H1 (cell line): ENCODE measurements around the gene PCDH9. TPM values are rescaled to one million over a fixed set of nuclear protein-coding genes. Genes with fewer than 3 reads are reported as not detected.

ENCODE experiments used
- CTCF ChIA-PET: fragments of 300-600 bp; sonication (Branson Sonifier 250); formaldehyde crosslinking; loops from one replicate; lab custom pipeline; 2021; ENCODE audit not compliant: partially characterized antibody; lab: Charles Lee
- POLR2A ChIA-PET: fragments of 300-600 bp; sonication (Branson Sonifier 250); formaldehyde crosslinking; loops from one replicate; lab custom pipeline; 2021; ENCODE audit warnings: inconsistent platforms; ENCODE audit not compliant: partially characterized antibody; lab: Charles Lee
- DNase-seq, 2 experiments: peaks; one replicate each; pipeline versions ENCODE4 v3.0.0 to v3.0.0-alpha.2; 2010 to 2022; ENCODE audit warnings: low spot score in 2 of 2, low read depth in 1 of 2, mixed read lengths in 1 of 2
- FAIRE-seq: peaks from 2 replicates; lab custom pipeline; 2011; peaks lifted over from hg19 to GRCh38; lab: Jason Lieb, UNC
- H2AFZ ChIP-seq: 2 replicates; pipeline ENCODE4 v1.8.1; 2012; ENCODE audit warnings: low read length, inconsistent platforms
- H2AK5ac ChIP-seq: 2 replicates; pipeline ENCODE4 v1.6.1; 2013; ENCODE audit warnings: low read depth, low read length
- H2BK120ac ChIP-seq: replicated peaks from 2 replicates; pipeline ENCODE3; 2013; ENCODE audit warnings: low read depth, low read length, inconsistent platforms
- H2BK12ac ChIP-seq: 2 replicates; pipeline ENCODE4 v1.6.1; 2013; ENCODE audit warnings: low read depth, low read length
- H2BK15ac ChIP-seq: 2 replicates; pipeline ENCODE4 v1.6.1; 2013; ENCODE audit warnings: low read length
- H2BK20ac ChIP-seq: 2 replicates; pipeline ENCODE4 v1.6.1; 2013; ENCODE audit warnings: low read length
- H2BK5ac ChIP-seq: 2 replicates; pipeline ENCODE4 v1.6.1; 2013; ENCODE audit warnings: low read depth, low read length
- H3K14ac ChIP-seq: 2 replicates; pipeline ENCODE4 v1.6.1; 2013; ENCODE audit warnings: inconsistent platforms; ENCODE audit not compliant: insufficient read length
- H3K18ac ChIP-seq: 2 replicates; pipeline ENCODE4 v1.6.1; 2013; ENCODE audit warnings: low read length; ENCODE audit errors: extremely low read depth
- H3K23ac ChIP-seq: 2 replicates; pipeline ENCODE4 v1.6.1; 2013; ENCODE audit warnings: inconsistent platforms; ENCODE audit not compliant: insufficient read length
- H3K23me2 ChIP-seq: 2 replicates; pipeline ENCODE4 v1.6.1; 2013; ENCODE audit warnings: low read depth, low read length
- H3K27ac ChIP-seq: 2 replicates; pipeline ENCODE4 v1.6.1; 2011; ENCODE audit warnings: low read depth, low read length, inconsistent platforms
- H3K27me3 ChIP-seq, 4 experiments: replicated peaks in 1 of 4; 1 replicate in 1 of 4; 2 replicates in 3 of 4; pipeline versions ENCODE4 v1.6.1 to v1.8.1; 2011 to 2013; ENCODE audit warnings: low read length in 3 of 4, mild to moderate bottlenecking in 3 of 4, inconsistent platforms in 2 of 4, mixed read lengths in 2 of 4, moderate library complexity in 1 of 4; ENCODE audit not compliant: control insufficient read depth in 3 of 4, insufficient read depth in 3 of 4; ENCODE audit errors: extremely low read depth in 1 of 4
- H3K36me3 ChIP-seq, 4 experiments: 2 replicates each; pipeline versions ENCODE4 v1.6.1 to v1.8.1; 2011 to 2013; ENCODE audit warnings: mild to moderate bottlenecking in 4 of 4, low read length in 3 of 4, moderate library complexity in 2 of 4, control low read depth in 1 of 4, inconsistent platforms in 1 of 4; ENCODE audit not compliant: insufficient read depth in 4 of 4, control insufficient read depth in 2 of 4
- H3K4ac ChIP-seq: replicated peaks from 2 replicates; pipeline ENCODE3; 2013; ENCODE audit warnings: low read length, low read depth, mixed read lengths, inconsistent platforms; ENCODE audit not compliant: insufficient read length
- H3K4me1 ChIP-seq, 4 experiments: replicated peaks in 1 of 4; 1 replicate in 1 of 4; 2 replicates in 3 of 4; pipeline versions ENCODE4 v1.6.1 to v1.8.1; 2011 to 2013; ENCODE audit warnings: low read length in 3 of 4, inconsistent platforms in 2 of 4, mixed read lengths in 1 of 4; ENCODE audit not compliant: insufficient read depth in 4 of 4, control insufficient read depth in 3 of 4
- H3K4me2 ChIP-seq, 2 experiments: 2 replicates each; pipeline versions ENCODE4 v1.6.1 to v1.8.1; 2011 to 2013; ENCODE audit warnings: low read depth in 2 of 2, low read length in 2 of 2, control low read depth in 1 of 2, inconsistent platforms in 1 of 2, mild to moderate bottlenecking in 1 of 2; ENCODE audit not compliant: insufficient read depth in 1 of 2
- H3K4me3 ChIP-seq, 4 experiments: fragments of 200-600, 300-600 bp in 1 of 4; sonication (generic), shearing (Covaris generic), sonication (Bioruptor Twin) in 1 of 4; 2 replicates each; pipeline versions ENCODE4 v1.5.1 to v1.8.1; 2011 to 2016; ENCODE audit warnings: low read length in 4 of 4, low read depth in 3 of 4, control low read depth in 2 of 4, inconsistent platforms in 2 of 4, mild to moderate bottlenecking in 2 of 4, mixed read lengths in 1 of 4, moderate library complexity in 1 of 4; ENCODE audit not compliant: insufficient read depth in 2 of 4; ENCODE audit errors: extremely low read depth in 1 of 4
- H3K56ac ChIP-seq: replicated peaks from 2 replicates; pipeline ENCODE3; 2013; ENCODE audit warnings: low read depth, mild to moderate bottlenecking, mixed read lengths, low read length, inconsistent platforms; ENCODE audit not compliant: insufficient read length
- H3K79me1 ChIP-seq: 2 replicates; pipeline ENCODE4 v1.6.1; 2013; ENCODE audit warnings: low read depth, low read length, control low read depth
- H3K79me2 ChIP-seq, 2 experiments: 2 replicates each; pipeline versions ENCODE4 v1.6.1 to v1.8.1; 2012 to 2013; ENCODE audit warnings: low read length in 2 of 2, mild to moderate bottlenecking in 2 of 2, inconsistent platforms in 1 of 2; ENCODE audit not compliant: insufficient read depth in 2 of 2, control insufficient read depth in 1 of 2
- H3K9ac ChIP-seq, 4 experiments: replicated peaks in 1 of 4; 1 replicate in 1 of 4; 2 replicates in 3 of 4; pipeline versions ENCODE4 v1.6.1 to v1.8.1; 2011 to 2013; ENCODE audit warnings: low read depth in 3 of 4, low read length in 3 of 4, control low read depth in 2 of 4, mild to moderate bottlenecking in 2 of 4, moderate library complexity in 2 of 4, inconsistent platforms in 1 of 4; ENCODE audit errors: extremely low read depth in 1 of 4
- H3K9me3 ChIP-seq, 2 experiments: 2 replicates each; pipeline versions ENCODE4 v1.6.1 to v1.8.1; 2012 to 2013; ENCODE audit warnings: mild to moderate bottlenecking in 2 of 2, moderate library complexity in 2 of 2, control low read depth in 1 of 2, inconsistent platforms in 1 of 2, low read depth in 1 of 2, low read length in 1 of 2, mixed read lengths in 1 of 2; ENCODE audit not compliant: insufficient read depth in 2 of 2
- H4K20me1 ChIP-seq, 2 experiments: replicated peaks in 1 of 2; 2 replicates each; pipeline versions ENCODE3 to v1.8.1; 2011 to 2013; ENCODE audit warnings: inconsistent platforms in 2 of 2, low read length in 2 of 2, mild to moderate bottlenecking in 1 of 2; ENCODE audit not compliant: insufficient read depth in 2 of 2, control insufficient read depth in 1 of 2
- H4K5ac ChIP-seq: 2 replicates; pipeline ENCODE4 v1.6.1; 2013; ENCODE audit warnings: low read length, low read depth, mixed read lengths, inconsistent platforms; ENCODE audit not compliant: insufficient read length
- H4K8ac ChIP-seq: 2 replicates; pipeline ENCODE4 v1.8.0; 2013; ENCODE audit warnings: mild to moderate bottlenecking, moderate library complexity, low read length, inconsistent platforms; ENCODE audit not compliant: insufficient read depth; ENCODE audit errors: extremely low read depth
- H4K91ac ChIP-seq: replicated peaks from 2 replicates; pipeline ENCODE3; 2013; ENCODE audit warnings: low read length, mixed read lengths, inconsistent platforms; ENCODE audit not compliant: insufficient read length
- JUND ChIP-seq: IDR thresholded peaks from 2 replicates; pipeline ENCODE4 v1.6.1; 2011; ENCODE audit warnings: mild to moderate bottlenecking, improper control_type of control experiment, low read length
- POLR2AphosphoS5 ChIP-seq: IDR thresholded peaks from 2 replicates; pipeline ENCODE4 v1.6.1; 2011; ENCODE audit warnings: low read depth, low read length
- RAD21 ChIP-seq, 2 experiments: IDR thresholded peaks in 1 of 2; conservative IDR thresholded peaks in 1 of 2; 2 replicates each; pipeline ENCODE4 v1.6.1; 2011; ENCODE audit warnings: low read depth in 2 of 2, low read length in 2 of 2, improper control_type of control experiment in 1 of 2, inconsistent platforms in 1 of 2, mild to moderate bottlenecking in 1 of 2, moderate library complexity in 1 of 2
- TEAD4 ChIP-seq: IDR thresholded peaks from 2 replicates; pipeline ENCODE4 v1.6.1; 2012; ENCODE audit warnings: low read depth, low read length, inconsistent platforms, mixed read lengths
- WGBS, 2 experiments: shearing (Covaris generic) in 1 of 2; methylation state at CpG; one replicate each; pipeline versions ENCODE4 v1.1.6 to v1.1.7; 2013 to 2015; ENCODE audit warnings: low lambda C conversion rate in 2 of 2, mixed read lengths in 2 of 2, inconsistent platforms in 1 of 2, low coverage in 1 of 2, missing lambda C conversion rate in 1 of 2; ENCODE audit not compliant: insufficient replicate concordance in 2 of 2, insufficient coverage in 1 of 2, insufficient read length in 1 of 2; ENCODE audit errors: extremely low coverage in 1 of 2, missing lambda C conversion rate in 1 of 2; 5-methylcytosine and 5-hydroxymethylcytosine counted together
- polyA plus RNA-seq, 7 experiments: library from polyadenylated mRNA; depleted of rRNA in 3 of 7; stranded (reverse) in 5 of 7; unstranded in 2 of 7; fragments of >200 nt in 5 of 7; fragments of 200-250 nt in 2 of 7; gene quantifications; 1 replicate in 5 of 7; 2 replicates in 1 of 7; 4 replicates in 1 of 7; pipeline versions ENCODE4 v1.2.1 to v1.2.3, GENCODE V29; 2011 to 2013; ENCODE audit warnings: missing spikeins in 2 of 7, mixed read lengths in 2 of 7
- total RNA-seq: library from RNA; stranded (reverse); fragmentation: NEBNext Ultra II Directional; extraction: Animal tissue kit (Norgen Biotek cat#: 25700); gene quantifications from 2 replicates; pipeline ENCODE4 v1.2.1, GENCODE V29; 2021

The PCDH9 gene
- total and polyA plus RNA-seq, 2 of the 8 experiments (the other 6 are each of a cell fraction or from before 2014, with no cell fraction given), result 0.12 to 0.60 TPM

DNA sequence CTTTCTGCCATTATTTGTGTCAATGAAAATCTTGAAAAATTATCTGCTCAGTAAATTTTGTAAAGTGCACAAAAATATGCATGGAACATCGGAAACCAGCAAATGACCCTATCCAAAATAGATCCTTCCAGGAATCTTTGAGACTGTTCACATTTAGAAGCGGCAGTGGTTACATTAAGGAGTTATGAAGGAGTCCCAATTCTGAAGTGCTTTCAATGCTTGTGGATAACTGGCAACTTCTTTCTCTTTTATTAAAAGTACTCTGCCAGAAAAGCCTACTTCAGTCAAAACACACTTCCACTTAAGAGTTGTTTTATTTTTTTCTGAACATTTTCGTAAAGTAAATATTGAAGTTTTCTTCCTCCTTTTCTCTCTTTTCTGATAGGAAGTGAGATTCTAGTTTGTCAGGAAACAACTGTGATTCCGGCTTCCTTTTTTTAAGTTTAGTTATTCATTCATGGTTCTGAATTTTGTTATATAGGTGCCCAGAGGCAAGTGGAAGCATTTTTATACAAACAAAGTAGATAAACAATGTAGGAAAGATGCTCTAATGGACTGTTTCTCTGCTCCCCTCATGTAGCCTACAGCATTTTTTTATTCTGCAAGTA lies 83.5 kb downstream of the PCDH9 start:
- Histone ChIP-seq H2AK5ac (no peak overlapping the region), H2BK5ac (no peak overlapping the region), H4K5ac (no peak overlapping the region), H2BK12ac (no peak overlapping the region), H3K9ac (no peak overlapping the region), H3K14ac (no peak overlapping the region), H3K23ac (no peak overlapping the region), H3K4ac (no peak overlapping the region), H4K91ac (no peak overlapping the region), H3K4me2 (no peak overlapping the region), H4K8ac (no peak overlapping the region), H3K79me1 (no peaks in the 10 kb centered on the region), H3K36me3 (no peaks in the 10 kb centered on the region), H3K27me3 (no peaks in the 10 kb centered on the region), H2BK120ac (no peak overlapping the region), H3K27ac (no peak overlapping the region), H3K4me1 (peaks cover 0 to 4% (median 2%) of the 10 kb centered on the region in 4 experiments; a peak in 3 of 7 replicates), H3K18ac (no peak overlapping the region), H4K20me1 (no peaks in the 10 kb centered on the region), H3K4me3 (no peak overlapping the region), H3K9me3 (no peaks in the 10 kb centered on the region), H3K56ac (no peak overlapping the region), H2BK20ac (no peak overlapping the region), H3K79me2 (no peaks in the 10 kb centered on the region), H3K23me2 (no peaks in the 10 kb centered on the region), H2BK15ac (no peak overlapping the region), H2AFZ (no peak overlapping the region)
- WGBS, 2 experiments, result 84% methylated on average over 4 of the region's 4 CpGs; no CpG with 5 or more reads in 1 of the 2 experiments
- TF ChIP-seq POLR2AphosphoS5, result no peak
- TF ChIP-seq RAD21 (IDR thresholded peaks at IDR 0.05 in 1 of 2, conservative IDR thresholded peaks at IDR 0.05 in 1 of 2; ENCODE audit: low read depth in 2 of 2, low read length in 2 of 2), result no peak
- TF ChIP-seq JUND, result no peak
- TF ChIP-seq TEAD4, result no peak
- no peak for FAIRE-seq
- no peak for DNase-seq
- ChIA-PET CTCF (interaction anchor here (1.0 kb wide), 1 partner anchor 9 kb away, joined by 3 read pairs; no protein-coding TSS in a partner anchor), POLR2A (no interaction called here)
